GM12878 (cell line): ENCODE results near the gene TAF3. TPM values are rescaled to one million over a fixed set of nuclear protein-coding genes. Genes with fewer than 3 reads are reported as not detected.

Experiments
- ATAC-seq: fragments of 200-7000 bp; cut with Tn5 transposase; 3 replicates; pipeline ENCODE4 v1.9.1; 2020; ENCODE audit warnings: mild to moderate bottlenecking, moderate library complexity
- BruUV-seq: library from RNA; stranded (reverse); fragments of 400-500 nt; replicated peaks from 2 replicates; lab custom pipeline; 2021; lab: Mats Ljungman, UMichigan
- CTCF ChIA-PET: fragments of 300-600 bp; sonication (Branson Sonifier 250); formaldehyde crosslinking; extraction: SDS; loops from one replicate; lab custom pipeline; 2021; ENCODE audit warnings: inconsistent platforms; lab: Yijun Ruan, JAX
- POLR2A ChIA-PET: fragments of 350-600 bp; formaldehyde crosslinking; extraction: SDS; loops from one replicate; lab custom pipeline; 2021; ENCODE audit warnings: inconsistent platforms; lab: Charles Lee
- RAD21 ChIA-PET: fragments of 300-600 bp; sonication (Branson Sonifier 250); formaldehyde crosslinking; loops from one replicate; lab custom pipeline; 2023; ENCODE audit warnings: antibody characterized with exemption; ENCODE audit not compliant: unreplicated experiment; lab: Charles Lee
- SMC1A ChIA-PET: fragments of 300-600 bp; sonication (Branson Sonifier 250); formaldehyde crosslinking; loops from one replicate; lab custom pipeline; 2023; ENCODE audit not compliant: unreplicated experiment, uncharacterized antibody; lab: Charles Lee
- DNase-seq: peaks from one replicate; pipeline ENCODE4 v3.0.0-alpha.2; 2011; ENCODE audit warnings: low read depth, low spot score
- FAIRE-seq: peaks from 3 replicates; lab custom pipeline; 2011; peaks lifted over from hg19 to GRCh38; lab: Jason Lieb, UNC
- H2AFZ ChIP-seq: 2 replicates; pipeline ENCODE4 v1.6.0; 2011; ENCODE audit warnings: low read depth, low read length, control low read depth; ENCODE audit not compliant: control insufficient read depth
- H3K27ac ChIP-seq: 2 replicates; pipeline ENCODE4 v1.5.1; 2011; ENCODE audit warnings: control low read depth; ENCODE audit not compliant: control insufficient read depth, insufficient read depth
- H3K27me3 ChIP-seq, 2 experiments: replicated peaks in 1 of 2; 2 replicates each; pipeline versions ENCODE4 v1.6.0 to v1.6.1; 2011; ENCODE audit warnings: low read length in 1 of 2; ENCODE audit not compliant: control insufficient read depth in 2 of 2, insufficient read depth in 2 of 2
- H3K36me3 ChIP-seq, 2 experiments: 2 replicates each; pipeline ENCODE4 v1.5.1; 2011; ENCODE audit warnings: low read length in 1 of 2; ENCODE audit not compliant: control insufficient read depth in 2 of 2, insufficient read depth in 2 of 2
- H3K4me1 ChIP-seq: 2 replicates; pipeline ENCODE4 v1.6.1; 2011; ENCODE audit warnings: mild to moderate bottlenecking, low read length, moderate library complexity, mixed read lengths; ENCODE audit not compliant: control insufficient read depth, insufficient read depth
- H3K4me2 ChIP-seq: 2 replicates; pipeline ENCODE4 v1.6.0; 2011; ENCODE audit warnings: control low read depth; ENCODE audit not compliant: control insufficient read depth, insufficient read depth
- H3K4me3 ChIP-seq: fragments of 200-600 bp; sonication (generic); 2 replicates; pipeline ENCODE4 v1.5.1; 2016
- H3K79me2 ChIP-seq: 2 replicates; pipeline ENCODE4 v1.6.0; 2011; ENCODE audit warnings: low read length; ENCODE audit not compliant: control insufficient read depth, insufficient read depth
- H3K9ac ChIP-seq: 2 replicates; pipeline ENCODE4 v1.8.0; 2011; ENCODE audit warnings: low read length, control low read depth, mixed read lengths; ENCODE audit not compliant: control insufficient read depth, insufficient read depth
- H3K9me3 ChIP-seq: replicated peaks from 3 replicates; pipeline ENCODE4 v1.5.1; 2011; ENCODE audit warnings: mild to moderate bottlenecking, low read length; ENCODE audit not compliant: control insufficient read depth, insufficient read depth
- H4K20me1 ChIP-seq: 2 replicates; pipeline ENCODE4 v1.6.0; 2011; ENCODE audit not compliant: control insufficient read depth, insufficient read depth
- BCLAF1 ChIP-seq: fragments of 450-650 bp; IDR thresholded peaks from 2 replicates; pipeline ENCODE4 v1.6.1; 2017; ENCODE audit warnings: antibody characterized with exemption, mild to moderate bottlenecking, moderate library complexity
- IKZF1 ChIP-seq: fragments of 450-650 bp; conservative IDR thresholded peaks from 2 replicates; pipeline ENCODE4 v1.6.1; 2017; ENCODE audit warnings: antibody characterized with exemption, mild to moderate bottlenecking
- MYB ChIP-seq: fragments of 150-350 bp; IDR thresholded peaks from 2 replicates; pipeline ENCODE4 v1.6.1; 2014; ENCODE audit warnings: mild to moderate bottlenecking, low read depth, low read length, borderline replicate concordance
- NBN ChIP-seq: fragments of 450-650 bp; IDR thresholded peaks from 2 replicates; pipeline ENCODE4 v1.6.1; 2016
- NR2F1 ChIP-seq: fragments of 450-650 bp; conservative IDR thresholded peaks from 2 replicates; pipeline ENCODE4 v1.6.1; 2017; ENCODE audit warnings: mild to moderate bottlenecking
- NRF1 ChIP-seq: conservative IDR thresholded peaks from 2 replicates; pipeline ENCODE4 v1.6.1; 2011; ENCODE audit warnings: mild to moderate bottlenecking, low read depth, low read length, improper control_type of control experiment
- POLR2A ChIP-seq: IDR thresholded peaks from 2 replicates; pipeline ENCODE4 v1.6.1; 2011; ENCODE audit warnings: low read depth, mild to moderate bottlenecking, low read length
- RFX5 ChIP-seq: IDR thresholded peaks from 2 replicates; pipeline ENCODE4 v1.6.1; 2011; ENCODE audit warnings: low read depth, low read length, improper control_type of control experiment
- ZBTB11 ChIP-seq: fragments of 450-650 bp; formaldehyde crosslinking; IDR thresholded peaks from 2 replicates; pipeline ENCODE4 v1.5.0; 2022; ENCODE audit warnings: mild to moderate bottlenecking, missing genetic modification characterization
- ZNF274 ChIP-seq: IDR thresholded peaks from one replicate; pipeline ENCODE4 v1.8.0; 2011; ENCODE audit not compliant: insufficient read length, insufficient read depth
- WGBS: methylation state at CpG from one replicate; pipeline ENCODE4 v1.1.6; 2016; ENCODE audit warnings: low lambda C conversion rate; ENCODE audit not compliant: insufficient replicate concordance, insufficient coverage; ENCODE audit errors: missing lambda C conversion rate; 5-methylcytosine and 5-hydroxymethylcytosine counted together
- in situ Hi-C: fragments of 300-500 bp; cut with MboI; formaldehyde crosslinking; loops from 9 replicates; pipeline ENCODE4 v1.14.3; 2018; ENCODE audit warnings: mixed read lengths
- intact Hi-C: fragments of 100-400 bp; cut with micrococcal nuclease; formaldehyde crosslinking; loops from one replicate; pipeline ENCODE4 v1.14.2; 2022; ENCODE audit not compliant: unreplicated experiment
- polyA plus RNA-seq, 11 experiments: library from polyadenylated mRNA; depleted of rRNA in 4 of 11; unstranded in 6 of 11; stranded (reverse) in 5 of 11; fragments of >200 nt; fragmentation: Nextera tagmentation in 4 of 11; fragmentation: Illumina TruSeq in 1 of 11; extraction: Ambion mirVana in 4 of 11; extraction: Trizol in 1 of 11; gene quantifications; 1 replicate in 1 of 11; 2 replicates in 10 of 11; pipeline versions ENCODE4 v1.2.1 to v1.2.3, GENCODE V29; 2011 to 2016; ENCODE audit warnings: inconsistent platforms in 2 of 11, missing spikeins in 2 of 11, low read depth in 1 of 11
- total RNA-seq, 4 experiments: library from RNA; depleted of rRNA in 3 of 4; stranded (reverse); fragments of >200 nt in 3 of 4; fragmentation: Illumina TruSeq in 1 of 4; extraction: Trizol in 1 of 4; gene quantifications; 2 replicates each; pipeline versions ENCODE4 v1.2.1 to v1.2.3, GENCODE V29; 2013 to 2021
- TF ChIP-seq, protein P1 (sequence below): IDR thresholded peaks from 2 replicates; pipeline ENCODE4 v1.6.1; 2012; ENCODE audit warnings: low read depth, low read length, improper control_type of control experiment
- TF ChIP-seq, protein P2 (sequence below): fragments of 450-650 bp; IDR thresholded peaks from 2 replicates; pipeline ENCODE4 v1.6.1; 2016; ENCODE audit warnings: mild to moderate bottlenecking, moderate library complexity, borderline replicate concordance

TAF3 gene
- total and polyA plus RNA-seq, 10 of the 15 experiments (the other 5 are each of a cell fraction or from before 2014, with no cell fraction given), result 2.0 to 10.1 (median 3.7) TPM

DNA sequence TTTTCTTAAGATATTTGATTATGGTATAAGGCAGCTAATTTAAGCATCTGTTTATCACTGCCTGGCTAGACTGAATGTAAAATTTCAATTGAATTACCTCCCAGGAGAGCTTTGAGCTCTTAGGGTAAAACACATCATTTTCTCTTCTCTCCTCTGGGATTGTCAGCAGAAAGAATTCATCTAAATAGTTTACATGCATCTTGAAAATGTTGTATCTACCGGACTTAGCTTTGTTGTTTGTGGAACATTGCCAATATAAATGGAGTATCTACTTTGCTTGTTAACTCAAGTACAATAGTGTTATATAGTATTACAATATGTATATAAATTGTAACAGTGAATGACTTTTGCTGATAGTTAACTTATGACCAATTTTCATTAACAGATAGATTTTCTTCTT lies 73.3 kb downstream of the TAF3 start:
- TF ChIP-seq ZBTB11 (no peak), BCLAF1 (no peak), MYB (no peak), NRF1 (no peak), POLR2A (no peak), IKZF1 (no peak), NBN (no peak), ZNF274 (no peak), NR2F1 (no peak), RFX5 (no peak)
- TF ChIP-seq, protein P1, sequence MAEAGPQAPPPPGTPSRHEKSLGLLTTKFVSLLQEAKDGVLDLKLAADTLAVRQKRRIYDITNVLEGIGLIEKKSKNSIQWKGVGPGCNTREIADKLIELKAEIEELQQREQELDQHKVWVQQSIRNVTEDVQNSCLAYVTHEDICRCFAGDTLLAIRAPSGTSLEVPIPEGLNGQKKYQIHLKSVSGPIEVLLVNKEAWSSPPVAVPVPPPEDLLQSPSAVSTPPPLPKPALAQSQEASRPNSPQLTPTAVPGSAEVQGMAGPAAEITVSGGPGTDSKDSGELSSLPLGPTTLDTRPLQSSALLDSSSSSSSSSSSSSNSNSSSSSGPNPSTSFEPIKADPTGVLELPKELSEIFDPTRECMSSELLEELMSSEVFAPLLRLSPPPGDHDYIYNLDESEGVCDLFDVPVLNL, result no peak
- TF ChIP-seq, protein P2, sequence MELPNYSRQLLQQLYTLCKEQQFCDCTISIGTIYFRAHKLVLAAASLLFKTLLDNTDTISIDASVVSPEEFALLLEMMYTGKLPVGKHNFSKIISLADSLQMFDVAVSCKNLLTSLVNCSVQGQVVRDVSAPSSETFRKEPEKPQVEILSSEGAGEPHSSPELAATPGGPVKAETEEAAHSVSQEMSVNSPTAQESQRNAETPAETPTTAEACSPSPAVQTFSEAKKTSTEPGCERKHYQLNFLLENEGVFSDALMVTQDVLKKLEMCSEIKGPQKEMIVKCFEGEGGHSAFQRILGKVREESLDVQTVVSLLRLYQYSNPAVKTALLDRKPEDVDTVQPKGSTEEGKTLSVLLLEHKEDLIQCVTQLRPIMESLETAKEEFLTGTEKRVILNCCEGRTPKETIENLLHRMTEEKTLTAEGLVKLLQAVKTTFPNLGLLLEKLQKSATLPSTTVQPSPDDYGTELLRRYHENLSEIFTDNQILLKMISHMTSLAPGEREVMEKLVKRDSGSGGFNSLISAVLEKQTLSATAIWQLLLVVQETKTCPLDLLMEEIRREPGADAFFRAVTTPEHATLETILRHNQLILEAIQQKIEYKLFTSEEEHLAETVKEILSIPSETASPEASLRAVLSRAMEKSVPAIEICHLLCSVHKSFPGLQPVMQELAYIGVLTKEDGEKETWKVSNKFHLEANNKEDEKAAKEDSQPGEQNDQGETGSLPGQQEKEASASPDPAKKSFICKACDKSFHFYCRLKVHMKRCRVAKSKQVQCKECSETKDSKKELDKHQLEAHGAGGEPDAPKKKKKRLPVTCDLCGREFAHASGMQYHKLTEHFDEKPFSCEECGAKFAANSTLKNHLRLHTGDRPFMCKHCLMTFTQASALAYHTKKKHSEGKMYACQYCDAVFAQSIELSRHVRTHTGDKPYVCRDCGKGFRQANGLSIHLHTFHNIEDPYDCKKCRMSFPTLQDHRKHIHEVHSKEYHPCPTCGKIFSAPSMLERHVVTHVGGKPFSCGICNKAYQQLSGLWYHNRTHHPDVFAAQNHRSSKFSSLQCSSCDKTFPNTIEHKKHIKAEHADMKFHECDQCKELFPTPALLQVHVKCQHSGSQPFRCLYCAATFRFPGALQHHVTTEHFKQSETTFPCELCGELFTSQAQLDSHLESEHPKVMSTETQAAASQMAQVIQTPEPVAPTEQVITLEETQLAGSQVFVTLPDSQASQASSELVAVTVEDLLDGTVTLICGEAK, result no peak
- no peak for DNase-seq
- in situ Hi-C loops (no loop called here), intact Hi-C loops (no loop called here)
- Histone ChIP-seq H3K27ac (no peak overlapping the region), H3K4me2 (no peak overlapping the region), H3K4me3 (no peak overlapping the region), H4K20me1 (peaks cover 2% of the 10 kb centered on the region; the same call in 1 of the 2 replicates), H3K79me2 (no peaks in the 10 kb centered on the region), H3K27me3 (no peaks in the 10 kb centered on the region), H3K9me3 (no peaks in the 10 kb centered on the region), H3K36me3 (no peaks in the 10 kb centered on the region), H3K4me1 (no peaks in the 10 kb centered on the region), H2AFZ (no peak overlapping the region), H3K9ac (no peak overlapping the region)
- ChIA-PET SMC1A (interaction anchor here (1.2 to 1.4 kb wide), 3 partner anchors 10 to 44 kb away, joined by 3 read pairs; no protein-coding TSS in a partner anchor), RAD21 (no interaction called here), CTCF (no interaction called here), POLR2A (interaction anchor here (1.2 kb wide), 1 partner anchor 10 kb away, joined by 3 read pairs; no protein-coding TSS in a partner anchor)
- no TSS peak for BruUV-seq
- 96% methylated on average over 1 of the region's 1 CpG for WGBS
- FAIRE-seq, result no peak
- no peak for ATAC-seq
